Ramos (cell line): ENCODE data around the gene ATP6V0A1.
"Not testable (repeated sequence)": the region's sequence is repeated elsewhere in the genome, so short reads cannot be mapped to it uniquely, and the experiment has no call there.

Source experiments
- in situ Hi-C: fragments of 300-500 bp; cut with MboI; formaldehyde crosslinking; loops from one replicate; pipeline ENCODE4 v1.14.3; 2022; ENCODE audit warnings: low sequenced_read_pairs; ENCODE audit not compliant: unreplicated experiment

The ATP6V0A1 gene

GRCh38 chr17:42535155-42536047 lies 76.7 kb downstream of the ATP6V0A1 start:
- in situ Hi-C loops, result no loop called here

- in situ Hi-C loops, result no loop called here
Measured at GRCh38 chr17:42536048-42536371, 77.3 kb downstream of the ATP6V0A1 start, which contains the start of gene NAGLU. Gene NAGLU, plus strand, starts transcription at chr17:42536241. Its CDS starts 32 bp downstream, at chr17:42536273.

GRCh38 chr17:42536372-42537155 lies 77.9 kb downstream of the ATP6V0A1 start:
- in situ Hi-C loops, result no loop called here

- in situ Hi-C loops, result no loop called here
Measured at GRCh38 chr17:42537156-42537805, 78.6 kb downstream of the ATP6V0A1 start.

GRCh38 chr17:42537826-42538451 lies 79.3 kb downstream of the ATP6V0A1 start:
- in situ Hi-C loops, result no loop called here

GRCh38 chr17:42538482-42538881 lies 79.8 kb downstream of the ATP6V0A1 start:
- in situ Hi-C loops, result no loop called here

- in situ Hi-C loops, result not testable (repeated sequence)
Measured at GRCh38 chr17:42540558-42540957, 81.9 kb downstream of the ATP6V0A1 start.

GRCh38 chr17:42541041-42541833 lies 82.6 kb downstream of the ATP6V0A1 start:
- in situ Hi-C loops, result no loop called here

- in situ Hi-C loops, result no loop called here
Measured at GRCh38 chr17:42543190-42544079, 84.8 kb downstream of the ATP6V0A1 start.

- in situ Hi-C loops, result no loop called here
Measured at GRCh38 chr17:42544874-42545283, 86.2 kb downstream of the ATP6V0A1 start.

GRCh38 chr17:42545755-42546505 lies 87.3 kb downstream of the ATP6V0A1 start:
- in situ Hi-C loops, result not testable (repeated sequence)

GRCh38 chr17:42547001-42547461 lies 88.4 kb downstream of the ATP6V0A1 start:
- in situ Hi-C loops, result no loop called here

- in situ Hi-C loops, result no loop called here
Measured at GRCh38 chr17:42547698-42548069, 89.0 kb downstream of the ATP6V0A1 start.

- in situ Hi-C loops, result no loop called here
Measured at GRCh38 chr17:42548070-42548837, 89.6 kb downstream of the ATP6V0A1 start.

GRCh38 chr17:42548993-42549755 lies 90.5 kb downstream of the ATP6V0A1 start:
- in situ Hi-C loops, result no loop called here

GRCh38 chr17:42552736-42553135 lies 94.1 kb downstream of the ATP6V0A1 start, which contains the start of gene HSD17B1:
Gene HSD17B1, plus strand, starts transcription at chr17:42552923. Its CDS starts 11 bp downstream, at chr17:42552934.
- in situ Hi-C loops, result not testable (repeated sequence)
